Stimulated activated CD8-positive, alpha-beta memory T cell treated with anti-CD3 and anti-CD28 coated beads, Interleukin-15, amount 100 ng/mL, for 24 hours (primary cell): Measurements from ENCODE around the gene CTNNA3.
"Not testable (repeated sequence)": the region's sequence is repeated elsewhere in the genome, so short reads cannot be mapped to it uniquely, and the experiment has no call there.

Experiments used
- DNase-seq: peaks from one replicate; pipeline ENCODE4 v3.0.0-alpha.2; 2020; ENCODE audit warnings: low read depth

The CTNNA3 gene

DNA sequence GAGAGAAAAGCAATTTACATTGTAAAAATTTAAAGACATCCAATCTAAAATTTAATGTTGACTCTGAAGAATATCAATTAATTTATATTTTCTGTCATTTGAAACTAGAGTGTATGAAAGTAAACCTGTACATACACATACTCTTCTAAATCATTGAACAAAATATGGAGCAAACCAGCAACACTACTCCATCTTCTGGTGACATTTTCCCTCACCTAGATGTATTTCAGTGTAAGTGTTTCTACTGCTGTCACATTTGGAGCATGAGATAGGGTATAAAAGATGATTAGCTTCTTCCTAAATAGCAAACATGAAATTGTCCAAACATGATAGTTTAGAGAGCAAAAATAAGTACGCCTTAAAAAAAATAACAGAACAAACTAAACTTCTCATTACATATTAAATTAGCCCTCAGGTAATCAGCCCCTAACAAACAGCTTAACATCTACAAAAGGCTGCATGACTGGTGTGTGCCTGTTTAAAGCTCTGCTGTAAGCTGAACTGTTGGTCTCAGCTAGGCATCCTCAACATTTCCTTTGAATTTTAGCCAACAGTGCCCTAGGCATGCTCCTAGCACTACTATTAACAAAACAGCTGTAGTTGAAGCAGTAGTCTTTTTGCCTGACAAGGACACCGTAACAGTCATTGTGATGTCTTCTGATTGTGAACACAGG lies 189.8 kb downstream of the CTNNA3 start:
- DNase-seq, result no peak

DNA sequence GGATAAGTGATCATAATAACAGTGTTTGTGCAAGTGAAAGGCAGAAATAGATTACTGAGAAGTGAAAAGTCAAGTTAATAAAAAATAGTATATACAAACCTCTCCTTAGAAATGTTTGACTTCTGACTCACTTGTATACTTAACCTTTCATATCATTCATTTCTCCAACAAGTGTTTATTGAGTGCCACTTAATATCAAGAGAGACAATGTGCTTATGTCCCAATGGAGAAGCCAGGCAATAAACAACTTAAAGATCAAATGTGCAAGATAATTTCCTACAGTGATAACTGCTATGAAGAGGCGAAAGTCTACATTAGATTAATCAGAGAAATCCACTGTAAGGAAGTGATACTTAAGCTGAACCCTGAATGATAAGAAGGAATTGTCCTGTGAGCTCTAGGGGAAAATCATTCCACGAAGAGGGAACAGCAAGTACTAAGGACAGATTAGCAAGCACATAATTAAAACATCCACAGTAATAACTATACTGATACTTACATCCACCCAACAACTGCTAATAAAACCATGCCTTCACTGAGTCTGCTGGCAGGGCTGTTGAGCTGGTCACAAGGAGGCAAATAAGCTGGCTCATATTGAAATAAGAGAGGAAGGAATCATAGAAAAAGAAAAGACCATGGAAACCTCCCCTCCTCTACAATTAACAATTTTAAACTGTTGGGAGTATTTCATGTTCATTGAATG lies 203.5 kb downstream of the CTNNA3 start:
- no peak for DNase-seq

DNA sequence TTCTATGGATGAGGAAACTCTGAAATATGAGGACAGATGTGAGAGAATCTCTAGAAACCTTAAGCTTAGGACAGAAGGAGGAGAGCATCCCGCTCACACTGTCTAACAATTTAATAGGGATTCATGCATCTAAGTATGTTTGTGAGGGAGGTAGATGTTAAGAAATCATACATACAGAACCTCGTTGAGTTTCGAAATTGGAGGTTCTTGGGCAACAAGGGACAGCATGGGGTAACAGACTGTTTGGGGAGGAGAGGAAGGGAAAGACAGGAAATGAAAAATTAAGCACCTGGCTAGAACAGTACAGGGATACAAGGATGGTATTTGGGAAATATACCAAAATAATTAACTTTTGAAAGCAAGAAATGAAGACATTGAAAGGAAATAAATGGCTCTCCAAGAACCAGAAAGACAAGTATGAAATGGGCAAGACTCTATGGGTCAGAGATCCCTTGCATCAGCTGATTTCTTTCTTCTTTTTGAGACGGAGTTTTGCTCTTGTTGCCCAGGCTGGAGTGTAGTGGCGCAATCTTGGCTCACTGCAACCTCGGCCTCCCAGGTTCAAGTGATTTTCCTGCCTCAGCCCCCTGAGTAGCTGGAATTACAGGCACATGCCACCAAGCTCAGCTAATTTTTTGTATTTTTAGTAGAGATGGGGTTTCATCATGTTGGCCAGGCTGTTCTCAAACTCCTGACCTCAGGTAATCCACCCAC lies 207.9 kb downstream of the CTNNA3 start:
- DNase-seq, result no peak

DNA sequence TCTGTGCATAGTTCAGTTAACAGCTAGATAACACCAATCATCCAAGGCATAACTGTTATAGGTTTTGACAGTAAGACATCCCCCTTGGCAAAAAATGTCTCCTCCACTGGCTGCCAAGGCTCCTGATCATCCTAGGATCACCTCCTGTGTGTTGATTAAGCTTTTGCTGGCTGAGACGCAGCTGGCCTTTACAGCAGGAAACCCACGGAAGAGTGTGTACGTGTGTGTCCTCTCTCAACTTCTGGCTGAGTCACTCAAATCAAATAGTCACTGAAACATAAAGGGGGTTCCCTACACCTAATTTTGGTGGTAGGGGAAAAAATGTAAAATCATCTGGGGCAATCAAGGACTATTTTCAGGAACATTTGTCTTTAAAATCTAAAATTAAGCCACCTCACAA lies 208.8 kb downstream of the CTNNA3 start:
- DNase-seq, result no peak

DNA sequence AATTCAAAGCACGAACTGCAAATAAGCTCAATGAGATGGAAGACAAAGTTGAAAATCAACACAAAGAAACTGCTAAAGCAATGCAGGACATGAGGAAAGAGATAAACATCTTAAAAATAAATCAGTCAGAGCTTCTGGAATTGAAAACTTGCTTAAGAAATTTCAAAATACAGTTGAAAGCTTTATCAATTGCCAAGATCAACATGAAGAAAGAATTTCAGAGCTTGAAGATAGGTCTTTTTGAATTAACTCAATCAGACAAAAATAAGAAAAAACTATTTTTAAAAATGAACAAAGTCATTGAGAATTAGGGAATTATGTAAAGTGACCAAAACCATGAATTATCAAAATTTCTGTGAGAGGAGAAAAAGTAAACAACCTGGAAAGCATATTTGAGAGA lies 218.1 kb downstream of the CTNNA3 start:
- DNase-seq, result no peak

DNA sequence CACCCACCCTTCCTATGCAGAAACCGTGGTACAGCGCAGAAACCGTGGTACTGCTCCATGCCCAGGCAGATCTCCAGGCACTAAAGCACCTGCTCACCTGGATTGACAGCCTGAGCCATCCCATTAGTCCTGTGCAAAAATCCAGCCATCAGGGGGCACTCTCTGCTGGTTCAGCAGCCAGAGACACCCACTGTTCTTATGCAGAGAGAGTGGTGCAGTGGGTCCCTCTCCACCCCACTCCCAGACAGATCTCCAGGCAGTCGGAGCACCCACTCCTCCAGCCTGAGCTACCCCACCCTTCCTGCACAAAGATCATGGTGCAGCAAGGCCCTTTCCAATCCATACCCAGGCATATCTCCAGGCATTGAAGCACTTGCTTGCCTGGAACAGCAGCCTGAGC lies 219.8 kb downstream of the CTNNA3 start:
- no peak for DNase-seq

DNA sequence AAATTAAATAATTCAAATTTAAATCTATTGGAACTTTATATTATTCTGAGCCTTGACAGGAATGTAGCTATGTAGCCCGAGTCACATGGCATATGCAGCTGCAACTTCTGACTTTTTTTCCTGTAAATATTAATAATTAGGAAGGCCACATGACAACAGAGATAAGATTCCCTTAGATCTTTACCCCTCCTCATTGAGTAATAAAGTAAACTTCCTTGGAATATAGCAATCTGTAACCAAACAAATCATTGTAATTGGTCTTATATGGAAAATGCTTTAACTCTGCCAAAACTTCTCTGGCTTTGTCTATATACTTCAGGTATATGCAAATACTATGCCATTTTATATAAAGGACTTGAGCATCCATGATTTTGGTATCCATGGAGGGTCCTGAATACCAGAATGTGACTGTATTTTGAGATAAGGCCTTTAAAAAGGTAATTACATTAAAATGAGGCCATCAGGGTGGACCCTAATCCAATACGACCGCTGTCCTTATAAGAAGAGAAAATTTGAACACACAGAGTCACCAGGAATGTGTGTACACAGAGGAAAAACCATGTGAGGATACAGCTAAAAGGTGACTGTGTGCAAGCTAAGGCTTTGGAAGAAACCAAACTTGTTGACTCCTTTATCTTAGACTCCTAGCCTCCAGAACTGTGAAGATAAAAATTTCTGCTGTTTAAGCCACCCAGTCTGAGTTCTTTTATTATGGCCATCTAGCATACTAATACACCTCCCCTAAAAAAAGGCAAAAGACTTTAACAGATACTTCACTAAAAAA lies 222.0 kb downstream of the CTNNA3 start:
- no peak for DNase-seq

DNA sequence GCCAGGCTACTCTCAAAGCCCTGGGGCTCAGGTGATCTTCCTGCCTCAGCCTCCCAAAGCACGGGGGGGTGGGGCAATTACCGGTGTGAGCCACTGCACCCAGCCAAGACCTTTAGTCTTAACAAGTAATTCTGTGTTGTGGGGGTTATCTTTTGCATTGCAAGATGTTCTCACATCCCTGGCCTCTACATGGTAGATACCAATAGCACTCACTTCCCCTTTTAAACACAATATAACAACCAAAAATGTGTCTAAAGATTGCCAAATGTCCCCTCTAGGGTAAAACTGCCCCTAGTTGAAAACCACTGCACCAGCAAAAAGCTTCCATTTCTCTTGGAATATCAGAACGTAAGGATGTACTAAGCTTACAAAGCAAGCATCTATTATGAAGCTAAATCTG lies 225.0 kb downstream of the CTNNA3 start:
- DNase-seq, result no peak

DNA sequence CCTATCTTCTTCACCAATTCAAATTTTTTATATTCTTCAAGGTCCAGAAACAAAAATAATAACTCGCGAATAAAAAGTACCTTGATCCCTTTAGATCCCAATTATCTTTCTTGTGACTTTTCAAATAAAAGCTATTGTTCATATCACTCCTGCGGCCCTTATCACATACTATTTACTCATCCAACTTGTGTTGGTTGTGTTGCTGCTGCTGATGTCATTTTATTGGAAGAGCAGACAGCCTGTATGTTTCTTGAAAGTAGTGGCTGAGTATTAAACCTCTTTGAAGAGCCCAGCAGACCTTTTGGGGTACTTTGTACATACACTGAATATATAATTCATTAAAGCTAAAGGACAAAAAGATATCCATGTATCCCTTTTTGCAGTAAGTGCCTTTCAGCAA lies 231.7 kb downstream of the CTNNA3 start:
- DNase-seq, result no peak

DNA sequence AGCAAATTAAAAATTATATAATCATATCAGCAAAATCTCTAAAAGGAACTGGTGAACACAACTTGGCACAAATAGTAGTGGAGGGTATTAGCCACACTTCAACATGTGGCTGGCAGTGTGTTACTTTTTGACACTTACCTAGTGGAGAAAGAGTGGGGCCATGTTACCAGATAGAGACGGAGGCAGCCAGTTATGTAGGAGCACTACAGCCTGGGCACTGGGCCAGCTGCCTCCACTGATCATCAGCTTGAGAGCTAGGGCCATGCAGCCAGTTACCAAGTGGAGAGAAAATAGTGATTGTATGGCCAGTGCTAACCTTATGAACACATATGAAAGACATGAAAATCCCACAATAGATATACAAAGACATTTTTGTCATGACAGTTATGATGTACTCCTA lies 243.1 kb downstream of the CTNNA3 start:
- DNase-seq, result no peak

DNA sequence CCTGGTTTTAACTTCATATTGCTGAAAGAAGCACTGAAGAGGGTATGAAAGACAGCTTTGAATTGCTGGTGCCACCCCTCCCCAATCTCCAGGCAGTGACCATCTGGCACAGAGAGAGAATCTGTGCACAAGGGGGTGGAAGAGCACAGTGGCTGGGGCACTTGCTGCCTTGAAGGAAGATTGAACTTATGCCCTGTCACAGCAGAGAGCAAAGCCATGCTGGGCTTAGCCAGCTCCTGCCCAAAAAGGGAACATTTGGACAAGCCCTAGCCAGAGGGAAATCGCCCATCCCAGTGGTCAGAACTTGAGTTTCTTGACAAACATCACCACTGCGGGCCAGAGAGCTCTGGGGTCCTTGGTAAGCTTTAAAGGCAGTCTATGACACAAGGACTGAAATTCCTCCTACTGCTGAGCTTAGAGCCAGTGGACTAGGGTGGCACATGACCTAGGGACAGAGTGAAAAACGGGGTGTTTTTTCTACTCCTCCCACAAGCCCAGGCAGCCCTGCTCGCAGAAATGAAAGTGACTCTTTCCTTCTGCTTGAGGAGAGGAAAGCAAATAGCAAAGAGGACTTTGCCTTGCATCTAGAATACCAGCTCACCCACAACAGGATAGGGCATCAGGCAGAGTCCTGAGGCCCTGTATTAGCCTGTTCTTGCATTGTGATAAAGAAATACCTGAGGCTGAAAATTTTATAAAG lies 257.2 kb downstream of the CTNNA3 start:
- no peak for DNase-seq

DNA sequence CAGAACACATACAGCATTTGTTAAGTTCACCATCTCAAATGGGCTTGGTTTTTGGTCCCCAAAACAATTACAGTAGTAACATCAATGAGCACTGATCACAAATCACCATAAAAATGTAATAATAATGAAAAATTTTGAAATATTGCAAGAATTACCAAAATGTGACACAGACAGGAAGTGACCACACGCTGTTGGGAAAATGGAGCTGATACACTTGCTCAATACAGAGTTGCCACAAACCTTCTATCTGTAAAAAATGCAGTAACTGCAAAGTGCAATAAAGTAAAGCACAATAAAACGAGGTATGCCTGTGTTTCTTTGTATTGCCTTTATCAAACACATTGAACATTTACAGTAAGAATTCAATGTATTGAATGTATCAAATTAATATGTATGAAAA lies 262.7 kb downstream of the CTNNA3 start:
- no peak for DNase-seq

DNA sequence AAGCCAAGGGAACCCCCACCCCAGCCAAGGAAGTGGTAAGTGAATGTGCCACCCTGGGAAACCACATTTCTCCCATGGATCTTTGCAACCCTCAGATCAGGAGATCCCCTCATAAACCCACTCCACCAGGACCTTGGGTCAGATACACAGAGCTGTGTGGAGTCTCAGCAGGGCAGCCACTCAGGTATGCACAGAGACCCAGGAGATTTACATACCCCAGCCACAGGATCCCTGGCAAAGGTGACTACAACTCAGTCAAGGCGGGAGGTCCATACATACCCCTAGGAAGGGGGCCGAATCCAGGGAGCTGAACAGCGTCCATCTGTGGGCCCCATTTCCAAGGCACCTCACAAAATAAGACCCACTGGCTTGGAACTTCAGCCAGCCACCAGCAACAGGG lies 293.4 kb downstream of the CTNNA3 start:
- no peak for DNase-seq

DNA sequence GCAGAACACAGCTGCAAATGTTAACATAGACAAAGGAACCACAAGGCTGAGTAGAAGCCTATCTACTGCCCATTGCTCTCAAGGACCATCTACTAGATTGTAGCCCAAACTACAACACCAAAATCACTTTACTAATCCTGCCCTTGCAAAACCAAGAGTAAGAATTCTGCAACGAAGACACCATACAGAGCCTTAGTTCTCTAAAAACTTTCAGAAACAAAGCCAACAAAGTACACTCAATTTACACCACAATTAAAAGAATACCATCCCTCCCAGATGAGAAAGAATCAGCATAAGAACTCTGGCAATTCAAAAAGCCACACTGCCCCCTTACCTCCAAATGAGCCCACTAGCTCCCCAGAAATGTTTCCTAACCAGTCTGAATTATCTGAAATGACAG lies 294.3 kb downstream of the CTNNA3 start:
- DNase-seq, result no peak

DNA sequence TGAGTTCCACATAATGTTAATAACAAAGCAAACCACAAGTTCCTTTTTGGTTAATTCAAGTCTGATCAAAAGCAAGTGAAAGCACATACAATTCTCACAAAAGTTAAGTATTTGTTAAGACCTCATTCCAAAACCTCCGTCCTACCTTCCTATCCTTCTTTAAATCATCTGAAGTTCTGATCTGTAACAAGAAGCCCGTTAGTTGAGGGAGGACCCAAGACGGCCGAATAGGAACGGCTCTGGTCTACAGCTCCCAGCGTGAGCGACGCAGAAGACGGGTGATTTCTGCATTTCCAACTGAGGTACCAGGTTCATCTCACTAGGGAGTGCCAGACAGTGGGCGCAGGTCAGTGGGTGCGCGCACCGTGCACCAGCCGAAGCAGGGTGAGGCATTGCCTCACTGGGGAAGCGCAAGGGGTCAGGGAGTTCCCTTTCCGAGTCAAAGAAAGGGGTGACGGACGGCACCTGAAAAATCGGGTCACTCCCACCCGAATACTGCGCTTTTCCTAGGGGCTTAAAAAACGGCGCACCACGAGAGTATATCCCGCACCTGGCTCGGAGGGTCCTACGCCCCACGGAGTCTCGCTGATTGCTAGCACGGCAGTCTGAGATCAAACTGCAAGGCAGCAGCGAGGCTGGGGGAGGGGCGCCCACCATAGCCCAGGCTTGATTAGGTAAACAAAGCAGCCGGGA lies 309.0 kb downstream of the CTNNA3 start:
- not testable (repeated sequence) for DNase-seq

DNA sequence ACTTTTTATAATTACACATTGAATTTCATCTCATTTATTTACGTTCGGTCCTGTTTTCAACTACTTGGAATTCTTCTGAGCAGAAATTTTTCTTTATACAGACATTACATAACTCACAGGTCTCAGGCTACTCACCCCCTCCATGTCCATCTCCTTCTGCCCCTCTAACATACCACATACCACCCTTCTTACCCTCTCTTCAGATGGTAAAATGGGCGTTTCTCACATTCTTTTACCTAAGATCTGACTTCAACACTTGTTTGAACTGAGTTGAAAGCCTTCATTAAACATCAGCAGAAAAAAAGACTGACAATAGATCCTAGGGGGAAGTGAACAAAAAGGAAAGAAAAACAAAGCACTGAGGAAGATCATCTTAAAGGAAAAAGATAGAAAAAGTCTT lies 309.7 kb downstream of the CTNNA3 start:
- DNase-seq, result no peak

DNA sequence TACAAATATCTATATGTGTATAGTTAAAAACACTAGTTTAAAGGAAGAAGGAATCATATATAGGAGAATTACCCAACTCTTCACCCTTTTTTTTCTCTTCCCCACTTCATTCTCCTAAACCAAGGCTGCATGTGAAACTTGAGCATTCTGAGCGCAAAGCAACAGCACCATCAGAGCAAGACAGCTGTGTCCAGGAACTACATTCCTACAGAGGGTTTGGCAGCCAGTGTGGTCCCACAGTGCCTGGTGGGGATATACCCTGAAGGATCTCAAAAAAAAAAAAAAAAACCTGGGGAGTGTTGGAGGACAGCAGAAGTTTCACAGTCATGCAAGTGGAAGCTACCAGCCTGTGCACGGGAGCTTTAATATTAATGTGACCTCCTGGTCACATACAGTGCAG lies 310.4 kb downstream of the CTNNA3 start:
- no peak for DNase-seq

DNA sequence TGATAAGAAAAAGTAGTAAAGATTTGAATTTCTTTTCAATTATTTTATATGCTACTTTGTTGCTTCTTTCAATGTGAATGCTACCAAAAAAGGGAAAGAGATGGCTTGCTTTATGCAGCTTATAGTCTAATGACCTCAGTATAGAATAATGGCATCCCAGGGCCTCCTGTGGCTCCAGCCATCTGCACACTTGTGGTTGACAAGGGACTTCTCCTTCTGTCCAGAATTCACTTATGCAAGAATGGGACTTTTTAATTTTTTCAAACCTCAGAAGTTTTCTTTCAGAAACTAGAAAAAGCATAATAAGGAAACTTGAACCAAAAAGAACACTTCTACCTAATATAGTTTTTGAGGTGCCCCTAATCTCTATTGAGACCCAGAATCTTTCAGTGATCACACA lies 310.9 kb downstream of the CTNNA3 start:
- no peak for DNase-seq

DNA sequence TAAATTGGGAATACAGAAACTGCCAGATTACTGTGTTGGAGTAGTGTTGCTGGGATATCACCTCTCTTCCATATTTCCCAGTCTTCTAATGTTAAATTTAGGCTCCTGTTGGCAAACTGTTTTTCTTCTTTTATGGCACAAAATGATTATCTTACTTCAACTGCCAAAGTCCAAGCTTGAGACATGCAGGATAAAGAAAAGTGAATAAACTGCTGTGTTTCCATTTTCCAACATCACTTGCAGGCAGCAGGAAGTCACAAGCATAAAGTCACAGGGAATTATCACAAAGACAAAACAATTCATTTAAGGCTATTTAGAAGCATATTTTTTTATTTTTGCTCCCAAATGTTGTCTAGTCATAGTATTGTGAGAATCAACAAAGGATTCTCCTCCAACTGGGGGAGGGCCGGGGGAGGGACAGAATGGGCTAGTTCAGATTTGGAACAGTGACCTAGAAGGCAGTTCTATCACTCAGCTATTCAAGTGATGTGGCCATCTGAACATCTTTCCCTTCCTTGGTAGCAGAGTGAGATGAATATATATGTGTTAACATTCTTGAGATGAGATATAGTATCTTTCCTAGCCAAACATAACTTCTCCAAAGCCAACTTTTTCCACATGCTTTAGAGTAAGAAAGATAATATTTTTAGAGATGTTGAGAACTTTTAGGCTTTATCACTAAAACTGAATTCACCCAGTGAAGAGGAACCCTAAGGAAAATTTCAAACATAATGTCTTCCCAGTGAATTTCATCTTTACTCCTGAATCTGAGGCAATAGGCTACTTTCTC lies 364.7 kb downstream of the CTNNA3 start:
- DNase-seq, result no peak
